GM12872 (cell line): ENCODE measurements around the gene NT5DC2.

Experiments
- CTCF ChIP-seq: IDR thresholded peaks from 3 replicates; pipeline ENCODE4 v1.5.1; 2011; ENCODE audit warnings: low read depth, mild to moderate bottlenecking, low read length, moderate library complexity; ENCODE audit not compliant: insufficient read depth

The NT5DC2 gene

DNA sequence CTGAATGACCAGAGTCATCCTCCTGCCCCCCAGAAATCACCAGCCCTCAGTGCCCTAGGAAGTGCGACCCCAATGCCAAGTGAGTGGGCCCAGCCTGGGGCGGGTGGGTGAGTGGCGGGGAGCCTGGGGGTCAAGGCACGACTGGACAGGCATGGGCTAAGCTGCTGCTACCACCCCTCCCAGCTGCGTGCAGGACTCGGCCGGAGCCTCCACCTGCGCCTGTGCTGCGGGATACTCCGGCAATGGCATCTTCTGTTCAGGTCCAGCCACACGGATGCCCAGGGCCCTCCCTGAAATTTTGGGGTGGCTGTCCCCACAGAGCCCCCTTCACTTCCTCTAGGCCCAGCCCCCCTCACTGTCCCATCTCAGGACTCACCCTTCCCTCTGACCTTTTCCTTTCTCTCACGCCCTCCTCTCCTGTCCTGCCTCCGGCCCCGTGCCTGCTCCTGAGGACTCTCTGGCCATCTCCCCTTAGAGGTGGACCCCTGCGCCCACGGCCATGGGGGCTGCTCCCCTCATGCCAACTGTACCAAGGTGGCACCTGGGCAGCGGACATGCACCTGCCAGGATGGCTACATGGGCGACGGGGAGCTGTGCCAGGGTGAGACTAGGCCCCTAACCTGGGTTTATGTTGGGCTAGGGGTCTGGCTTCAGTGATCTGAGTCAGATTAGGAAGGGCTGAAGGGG, 17.0 kb downstream of the NT5DC2 start:
- no peak for TF ChIP-seq CTCF

GRCh38 chr3:52515192-52515591, 18.5 kb downstream of the NT5DC2 start:
- no peak for TF ChIP-seq CTCF

- TF ChIP-seq CTCF, result no peak
Observed at GRCh38 chr3:52514576-52514975, 19.1 kb downstream of the NT5DC2 start.

DNA sequence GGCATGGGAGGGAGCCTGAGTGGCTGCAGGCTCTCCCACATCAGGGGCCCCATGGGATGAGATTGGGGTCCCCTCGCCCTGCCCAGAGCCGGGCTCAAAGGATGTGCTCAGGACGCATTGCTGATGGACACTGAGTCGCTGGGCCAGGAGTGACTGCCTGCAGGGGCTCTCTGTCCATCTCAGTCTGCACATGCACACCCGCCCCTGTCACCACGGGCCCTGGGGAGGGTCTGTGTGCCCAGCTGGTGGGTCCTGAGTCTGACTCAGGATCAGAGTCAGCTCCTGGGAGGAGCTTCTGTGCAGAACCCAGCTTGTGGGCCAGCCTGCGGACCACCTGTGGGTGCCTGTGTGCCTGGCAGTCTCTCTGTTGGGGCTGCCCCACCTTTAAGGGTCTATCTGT, 20.4 kb downstream of the NT5DC2 start:
- TF ChIP-seq CTCF, result no peak

DNA sequence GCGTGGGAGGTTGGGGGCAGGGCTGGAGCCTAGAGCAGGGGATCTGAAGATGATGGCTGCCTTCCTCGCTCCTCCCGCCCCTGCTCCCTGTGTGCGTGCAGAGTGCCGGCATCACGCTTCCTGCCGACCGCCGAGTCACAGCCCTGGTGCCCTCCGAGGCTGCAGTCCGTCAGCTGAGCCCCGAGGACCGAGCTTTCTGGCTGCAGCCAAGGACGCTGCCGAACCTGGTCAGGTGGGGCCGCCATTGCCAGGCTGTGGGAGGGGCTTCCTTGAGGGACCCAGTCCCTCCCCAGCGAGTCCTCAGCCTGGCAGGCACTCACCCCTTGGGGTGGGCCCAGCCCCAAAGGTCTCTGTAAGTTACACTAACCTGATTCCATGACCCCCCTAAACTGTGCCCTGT, 20.9 kb downstream of the NT5DC2 start:
- TF ChIP-seq CTCF, result no peak

GRCh38 chr3:52512105-52512504, 21.6 kb downstream of the NT5DC2 start:
- TF ChIP-seq CTCF, result no peak

DNA sequence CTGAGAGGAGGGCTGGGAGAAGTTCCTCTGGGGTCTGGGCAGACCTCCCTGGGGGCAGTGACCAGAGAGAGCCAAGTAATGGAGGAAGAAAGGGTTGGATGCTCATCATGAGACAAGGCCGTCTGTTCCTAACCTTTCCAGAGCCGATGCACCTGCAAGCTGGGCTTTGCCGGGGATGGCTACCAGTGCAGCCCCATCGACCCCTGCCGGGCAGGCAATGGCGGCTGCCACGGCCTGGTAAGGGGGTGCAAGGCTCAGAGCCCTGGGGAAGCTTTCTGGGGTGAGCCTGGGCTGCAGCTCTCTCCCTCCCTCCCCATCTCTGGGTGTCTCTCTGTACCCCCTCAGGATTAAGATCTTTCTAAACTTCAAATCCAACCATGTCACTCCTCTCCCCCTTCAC, 22.1 kb downstream of the NT5DC2 start:
- TF ChIP-seq CTCF, result no peak

- TF ChIP-seq CTCF, result peak; percentile 19; the same call in 1 of the 3 replicates
Observed at GRCh38 chr3:52509753-52510328, 23.8 kb downstream of the NT5DC2 start.
